DND-41 (cell line): ENCODE results near the gene COL4A5.

Experiments used
- ATAC-seq: fragments of 200-7000 bp; cut with Tn5 transposase; 3 replicates; pipeline ENCODE4 v1.9.1; 2021; ENCODE audit warnings: low read depth; ENCODE audit not compliant: insufficient read depth
- DNase-seq: peaks from one replicate; pipeline ENCODE4 v3.0.0-alpha.2; 2020
- H2AFZ ChIP-seq: 2 replicates; pipeline ENCODE4 v1.6.0; 2012; ENCODE audit warnings: low read depth, low read length
- H3K27ac ChIP-seq: 2 replicates; pipeline ENCODE4 v1.5.1; 2012; ENCODE audit warnings: low read length, inconsistent platforms
- H3K27me3 ChIP-seq: fragments of 200-600 bp; sonication (generic); 2 replicates; pipeline ENCODE4 v1.6.0; 2012; ENCODE audit warnings: low read length, mild to moderate bottlenecking, inconsistent platforms; ENCODE audit not compliant: insufficient read depth, poor library complexity
- H3K36me3 ChIP-seq: 2 replicates; pipeline ENCODE4 v1.5.1; 2012; ENCODE audit warnings: low read length, inconsistent platforms; ENCODE audit not compliant: insufficient read depth
- H3K4me1 ChIP-seq: 2 replicates; pipeline ENCODE4 v1.5.1; 2012; ENCODE audit warnings: mild to moderate bottlenecking, low read length; ENCODE audit not compliant: insufficient read depth
- H3K4me2 ChIP-seq: 2 replicates; pipeline ENCODE4 v1.6.0; 2012; ENCODE audit warnings: mild to moderate bottlenecking, moderate library complexity, low read length, inconsistent platforms; ENCODE audit not compliant: insufficient read depth
- H3K4me3 ChIP-seq, 2 experiments: fragments of 200-600 bp in 1 of 2; shearing (Covaris generic) in 1 of 2; 2 replicates each; pipeline ENCODE4 v1.5.1; 2012 to 2016; ENCODE audit warnings: inconsistent platforms in 2 of 2, low read length in 2 of 2, mild to moderate bottlenecking in 2 of 2, low read depth in 1 of 2, moderate library complexity in 1 of 2
- H3K79me2 ChIP-seq: 2 replicates; pipeline ENCODE4 v1.6.0; 2012; ENCODE audit warnings: low read length, inconsistent platforms; ENCODE audit not compliant: insufficient read depth
- H3K9ac ChIP-seq: 2 replicates; pipeline ENCODE4 v1.6.0; 2012; ENCODE audit warnings: low read depth, mild to moderate bottlenecking, inconsistent platforms, low read length, moderate library complexity
- H3K9me3 ChIP-seq: 2 replicates; pipeline ENCODE4 v1.5.1; 2012; ENCODE audit warnings: low read length, moderate library complexity, mild to moderate bottlenecking, inconsistent platforms; ENCODE audit not compliant: insufficient read depth, severe bottlenecking
- H4K20me1 ChIP-seq: 2 replicates; pipeline ENCODE4 v1.6.0; 2012; ENCODE audit warnings: low read length; ENCODE audit not compliant: insufficient read depth
- CTCF ChIP-seq: IDR thresholded peaks from 2 replicates; pipeline ENCODE4 v1.5.1; 2012; ENCODE audit warnings: borderline replicate concordance, low read length, moderate library complexity, mild to moderate bottlenecking; ENCODE audit not compliant: poor library complexity, severe bottlenecking; ENCODE audit errors: extremely low read depth
- EZH2 ChIP-seq: IDR thresholded peaks from 3 replicates; pipeline ENCODE4 v1.6.1; 2012; ENCODE audit warnings: borderline replicate concordance, low read depth, mild to moderate bottlenecking, moderate library complexity, low read length, inconsistent platforms; ENCODE audit not compliant: severe bottlenecking

The COL4A5 gene

GRCh38 chrX:108664701-108665100 is 225.1 kb downstream of the COL4A5 start:
- Histone ChIP-seq H3K36me3 (no peaks in the 10 kb centered on the region), H4K20me1 (no peaks in the 10 kb centered on the region), H3K9ac (no peak overlapping the region), H2AFZ (no peak overlapping the region), H3K9me3 (no peaks in the 10 kb centered on the region), H3K4me3 (no peak overlapping the region), H3K27me3 (no peaks in the 10 kb centered on the region), H3K79me2 (no peaks in the 10 kb centered on the region), H3K4me1 (no peaks in the 10 kb centered on the region), H3K4me2 (no peak overlapping the region), H3K27ac (no peak overlapping the region)
- no peak for TF ChIP-seq CTCF
- TF ChIP-seq EZH2, result no peak
- ATAC-seq (no peak), DNase-seq (no peak)

- Histone ChIP-seq H3K9ac (no peak overlapping the region), H3K4me2 (no peak overlapping the region), H3K27ac (no peak overlapping the region), H3K79me2 (no peaks in the 10 kb centered on the region), H3K4me1 (no peaks in the 10 kb centered on the region), H3K27me3 (no peaks in the 10 kb centered on the region), H3K9me3 (no peaks in the 10 kb centered on the region), H2AFZ (no peak overlapping the region), H3K36me3 (no peaks in the 10 kb centered on the region), H3K4me3 (no peak overlapping the region), H4K20me1 (no peaks in the 10 kb centered on the region)
- TF ChIP-seq CTCF (no peak), EZH2 (no peak)
- no peak for ATAC-seq
- DNase-seq, result no peak
These were observed 226.5 kb downstream of the COL4A5 start for GRCh38 chrX:108666101-108666500.

GRCh38 chrX:108671526-108671925 is 231.9 kb downstream of the COL4A5 start:
- Histone ChIP-seq H3K4me1 (no peaks in the 10 kb centered on the region), H3K9ac (no peak overlapping the region), H3K4me3 (no peak overlapping the region), H3K27ac (no peak overlapping the region), H2AFZ (no peak overlapping the region), H3K4me2 (no peak overlapping the region), H3K36me3 (no peaks in the 10 kb centered on the region), H3K9me3 (no peaks in the 10 kb centered on the region), H3K79me2 (no peaks in the 10 kb centered on the region), H3K27me3 (no peaks in the 10 kb centered on the region), H4K20me1 (no peaks in the 10 kb centered on the region)
- ATAC-seq, result no peak
- TF ChIP-seq EZH2 (no peak), CTCF (no peak)
- no peak for DNase-seq

- Histone ChIP-seq H3K4me1 (no peaks in the 10 kb centered on the region), H3K79me2 (no peaks in the 10 kb centered on the region), H2AFZ (no peak overlapping the region), H3K27ac (no peak overlapping the region), H3K4me2 (no peak overlapping the region), H3K4me3 (no peak overlapping the region), H3K27me3 (no peaks in the 10 kb centered on the region), H4K20me1 (no peaks in the 10 kb centered on the region), H3K36me3 (no peaks in the 10 kb centered on the region), H3K9ac (no peak overlapping the region), H3K9me3 (no peaks in the 10 kb centered on the region)
- TF ChIP-seq CTCF, result no peak
- TF ChIP-seq EZH2, result no peak
- DNase-seq, result no peak
- ATAC-seq, result no peak
These were observed 257.1 kb downstream of the COL4A5 start for GRCh38 chrX:108696690-108697089.
